Upper lobe of left lung (tissue), 6 donors: Measurements from ENCODE around the gene RGS8. TPM values are rescaled to one million over a fixed set of nuclear protein-coding genes. Genes with fewer than 3 reads are reported as not detected.
A peak's percentile ranks its signal among the peaks of the same experiment; 100 is the strongest.

Experiments used
- ATAC-seq, 2 donors: fragments of 200-7000 bp; cut with Tn5 transposase; one replicate each; pipeline ENCODE4 v1.9.1; 2022; ENCODE audit warnings: mild to moderate bottlenecking in 2 of 2, moderate library complexity in 2 of 2; ENCODE audit not compliant: low FRiP score in 2 of 2
- DNase-seq, 2 donors: peaks; one replicate each; pipeline ENCODE4 v3.0.0-alpha.2; 2019 to 2020
- H3K27ac ChIP-seq, 4 donors: fragments of 200-600 bp; sonication (generic); one replicate each; pipeline ENCODE4 v1.5.1; 2016 to 2019
- H3K27me3 ChIP-seq, 4 donors: fragments of 200-600 bp; sonication (generic); one replicate each; pipeline ENCODE4 v1.5.1; 2017 to 2019
- H3K36me3 ChIP-seq, 4 donors: fragments of 200-600 bp; sonication (generic); one replicate each; pipeline ENCODE4 v1.5.1; 2016 to 2019
- H3K4me1 ChIP-seq, 4 donors: fragments of 200-600 bp; sonication (generic); one replicate each; pipeline ENCODE4 v1.5.1; 2018 to 2019
- H3K4me3 ChIP-seq, 4 donors: fragments of 200-600 bp; sonication (generic); one replicate each; pipeline ENCODE4 v1.5.1; 2017 to 2019; ENCODE audit warnings: mild to moderate bottlenecking in 2 of 4, moderate library complexity in 1 of 4
- H3K9me3 ChIP-seq, 4 donors: fragments of 200-600 bp; sonication (generic); one replicate each; pipeline ENCODE4 v1.5.1; 2018 to 2019
- EP300 ChIP-seq, 4 donors: sonication (generic); formaldehyde crosslinking; IDR thresholded peaks; one replicate each; pipeline ENCODE4 v1.5.1; 2017; ENCODE audit warnings: antibody characterized with exemption in 4 of 4, control low read depth in 2 of 4
- POLR2A ChIP-seq, 4 donors: fragments of 450-650 bp; IDR thresholded peaks; one replicate each; pipeline ENCODE4 v1.5.1; 2016 to 2017; ENCODE audit warnings: antibody characterized with exemption in 4 of 4, mild to moderate bottlenecking in 2 of 4
- POLR2AphosphoS5 ChIP-seq, 2 donors: sonication (generic); formaldehyde crosslinking; IDR thresholded peaks; one replicate each; pipeline ENCODE4 v1.5.1; 2017; ENCODE audit warnings: antibody characterized with exemption in 2 of 2
- WGBS, 2 donors: methylation state at CpG; one replicate each; pipeline ENCODE4 v1.1.5; 2017 to 2018; 5-methylcytosine and 5-hydroxymethylcytosine counted together
- total RNA-seq, 6 donors: library from RNA; depleted of rRNA in 4 of 6; stranded (reverse); fragments of >200 nt in 4 of 6; gene quantifications; one replicate each; pipeline versions ENCODE4 v1.1.0 to v1.2.1, GENCODE V29; 2016 to 2021
- TF ChIP-seq, protein P1 (sequence below), 6 experiments: fragments of 450-650 bp in 4 of 6; fragments of 200-600 bp in 2 of 6; sonication (generic) in 2 of 6; IDR thresholded peaks; one replicate each; pipeline ENCODE4 v1.5.1; 2016 to 2019; ENCODE audit warnings: antibody characterized with exemption in 6 of 6
- donor health status: DM: no; HTN: no; CAD: no; lungs with moderate emphysema.
- donor health status: DM: no; HTN: yes; CAD: no; lungs with severe emphysema.

Gene RGS8
- total RNA-seq, 6 donors from 2014 or later = 0.20 TPM; not detected in 5

DNA sequence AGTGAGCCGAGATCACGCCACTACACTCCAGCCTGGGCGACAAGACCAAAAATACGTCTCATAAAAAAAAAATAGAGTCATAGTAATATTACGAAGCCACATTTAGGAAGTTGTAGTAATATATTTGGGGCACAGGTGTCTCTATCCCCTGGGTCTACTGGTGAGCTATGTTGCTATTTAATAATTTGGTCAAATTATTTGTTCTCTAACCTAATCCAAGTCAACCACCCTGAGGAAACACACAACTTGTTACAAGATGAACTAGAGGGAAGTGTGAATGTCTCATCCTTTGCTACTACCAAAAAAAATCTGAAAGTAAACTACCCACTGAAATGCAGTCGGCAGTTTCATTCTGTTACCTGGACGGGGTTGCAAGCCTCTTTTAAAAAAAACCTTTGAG is 35.3 kb downstream of the RGS8 start:
- H3K4me3 ChIP-seq = no peak overlapping the region
- no peaks in the 10 kb centered on the region for H3K36me3 ChIP-seq
- 91 to 93% methylated on average over 7 of the region's 7 CpGs for WGBS, 2 donors
- H3K27ac ChIP-seq = no peak overlapping the region
- H3K27me3 ChIP-seq = no peaks in the 10 kb centered on the region
- TF ChIP-seq POLR2A (IDR thresholded peaks at IDR 0.05) (no peak), EP300 (IDR thresholded peaks at IDR 0.05) (no peak), POLR2AphosphoS5 (IDR thresholded peaks at IDR 0.05) (no peak)
- TF ChIP-seq, protein P1, sequence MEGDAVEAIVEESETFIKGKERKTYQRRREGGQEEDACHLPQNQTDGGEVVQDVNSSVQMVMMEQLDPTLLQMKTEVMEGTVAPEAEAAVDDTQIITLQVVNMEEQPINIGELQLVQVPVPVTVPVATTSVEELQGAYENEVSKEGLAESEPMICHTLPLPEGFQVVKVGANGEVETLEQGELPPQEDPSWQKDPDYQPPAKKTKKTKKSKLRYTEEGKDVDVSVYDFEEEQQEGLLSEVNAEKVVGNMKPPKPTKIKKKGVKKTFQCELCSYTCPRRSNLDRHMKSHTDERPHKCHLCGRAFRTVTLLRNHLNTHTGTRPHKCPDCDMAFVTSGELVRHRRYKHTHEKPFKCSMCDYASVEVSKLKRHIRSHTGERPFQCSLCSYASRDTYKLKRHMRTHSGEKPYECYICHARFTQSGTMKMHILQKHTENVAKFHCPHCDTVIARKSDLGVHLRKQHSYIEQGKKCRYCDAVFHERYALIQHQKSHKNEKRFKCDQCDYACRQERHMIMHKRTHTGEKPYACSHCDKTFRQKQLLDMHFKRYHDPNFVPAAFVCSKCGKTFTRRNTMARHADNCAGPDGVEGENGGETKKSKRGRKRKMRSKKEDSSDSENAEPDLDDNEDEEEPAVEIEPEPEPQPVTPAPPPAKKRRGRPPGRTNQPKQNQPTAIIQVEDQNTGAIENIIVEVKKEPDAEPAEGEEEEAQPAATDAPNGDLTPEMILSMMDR (IDR thresholded peaks at IDR 0.05) = no peak
- no peaks in the 10 kb centered on the region for H3K9me3 ChIP-seq
- ATAC-seq = no peak
- no peak for DNase-seq
- H3K4me1 ChIP-seq = no peaks in the 10 kb centered on the region

DNA sequence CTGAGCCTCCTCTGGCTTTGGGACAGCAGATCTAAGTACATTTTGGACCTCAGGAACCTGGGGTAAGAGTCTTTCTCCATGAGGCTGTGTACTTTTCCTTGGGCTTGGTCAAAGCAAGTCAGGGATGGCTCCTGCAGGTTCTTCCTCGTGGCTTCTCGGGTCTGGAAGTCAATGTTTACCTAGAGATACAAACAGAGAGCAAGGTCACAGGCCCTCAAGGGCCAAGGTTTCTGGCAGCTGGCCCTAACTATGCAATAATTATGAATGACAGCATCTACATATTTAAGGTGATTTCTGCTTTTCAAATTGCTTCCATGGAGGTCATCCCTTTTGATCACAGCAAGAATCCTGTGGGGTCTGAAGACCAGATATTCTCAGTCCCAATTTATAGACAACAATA is 37.6 kb downstream of the RGS8 start:
- Histone ChIP-seq H3K36me3 (no peaks in the 10 kb centered on the region), H3K27ac (no peak overlapping the region), H3K27me3 (no peaks in the 10 kb centered on the region), H3K4me1 (no peaks in the 10 kb centered on the region), H3K9me3 (no peaks in the 10 kb centered on the region), H3K4me3 (no peak overlapping the region)
- DNase-seq (no peak), ATAC-seq (no peak)
- WGBS, 2 donors = 19 to 42% methylated on average over 2 of the region's 2 CpGs
- no peak for TF ChIP-seq EP300 (IDR thresholded peaks at IDR 0.05)
- no peak for TF ChIP-seq POLR2A (IDR thresholded peaks at IDR 0.05)
- TF ChIP-seq, protein P1 (IDR thresholded peaks at IDR 0.05) = no peak
- TF ChIP-seq POLR2AphosphoS5 (IDR thresholded peaks at IDR 0.05) = no peak

DNA sequence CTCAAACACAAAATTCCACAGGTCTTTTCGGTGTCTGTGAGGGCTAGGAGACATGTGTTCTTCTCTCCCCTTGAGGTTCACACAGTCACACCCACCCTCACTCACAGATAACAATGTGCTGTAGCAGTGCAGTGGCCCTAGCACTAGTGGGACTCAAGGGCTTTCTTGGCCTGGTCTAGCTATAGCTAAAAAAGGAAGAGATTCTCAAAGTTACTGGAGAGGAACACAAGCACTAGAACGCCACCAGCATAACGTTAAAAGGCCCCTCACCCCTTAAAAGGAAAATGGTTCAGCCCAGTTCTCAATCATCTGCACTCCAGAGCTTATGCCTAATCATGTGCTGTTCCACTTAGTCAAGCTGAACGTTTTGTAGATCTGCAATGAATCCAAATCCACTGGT is 39.5 kb downstream of the RGS8 start:
- no peak for TF ChIP-seq POLR2AphosphoS5 (IDR thresholded peaks at IDR 0.05)
- TF ChIP-seq EP300 (IDR thresholded peaks at IDR 0.05) = no peak
- TF ChIP-seq POLR2A (IDR thresholded peaks at IDR 0.05) = no peak
- TF ChIP-seq, protein P1 (IDR thresholded peaks at IDR 0.05) = no peak
- H3K27me3 ChIP-seq = no peaks in the 10 kb centered on the region
- WGBS, 2 donors = 59 to 62% methylated on average over 4 of the region's 4 CpGs
- DNase-seq (peak in 1 of 2 donors; percentile 27), ATAC-seq (no peak)
- no peak overlapping the region for H3K4me3 ChIP-seq
- H3K27ac ChIP-seq = no peak overlapping the region
- H3K4me1 ChIP-seq = no peaks in the 10 kb centered on the region
- no peaks in the 10 kb centered on the region for H3K36me3 ChIP-seq
- no peaks in the 10 kb centered on the region for H3K9me3 ChIP-seq

DNA sequence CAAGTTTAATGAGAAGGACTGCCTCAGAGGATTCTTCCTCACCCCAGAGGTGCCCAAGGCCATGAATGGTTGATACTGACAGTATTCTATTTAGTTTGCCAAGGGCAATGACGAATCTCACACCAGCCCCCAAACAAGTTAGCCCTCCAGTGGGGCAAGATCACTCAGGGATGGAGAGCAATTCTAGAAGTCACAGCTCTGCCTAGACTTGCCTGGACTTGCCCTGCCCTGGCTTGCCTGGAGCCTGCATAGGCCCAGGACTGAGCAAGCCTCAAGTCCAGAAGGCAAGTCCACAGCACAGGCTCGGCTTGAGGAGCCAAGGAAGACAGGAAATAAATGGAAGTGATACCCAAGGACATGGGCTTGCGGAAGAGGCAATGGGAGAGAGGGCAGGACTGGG is 40.7 kb downstream of the RGS8 start:
- ATAC-seq (no peak), DNase-seq (no peak)
- 86 to 88% methylated on average over 2 to 3 of the region's 3 CpGs for WGBS, 2 donors

DNA sequence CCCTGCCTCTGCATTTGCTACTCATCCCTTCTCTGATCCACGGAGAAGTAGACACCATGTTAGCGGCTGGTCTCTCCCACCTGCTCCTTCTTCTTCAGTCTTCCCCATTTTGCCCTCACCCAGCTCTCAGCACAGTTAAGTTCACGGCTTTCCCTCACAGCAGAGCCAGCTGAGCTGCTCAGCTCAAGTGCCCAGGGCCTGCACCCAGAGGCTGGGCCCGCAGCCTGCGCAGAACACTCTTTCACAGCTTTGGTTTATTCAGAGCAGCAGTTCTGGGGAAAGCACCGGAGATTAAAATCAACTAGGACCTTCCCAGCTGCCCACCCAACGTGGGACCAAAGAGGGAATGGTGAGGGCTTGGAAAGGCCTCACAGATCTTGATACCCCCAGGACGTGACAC is 41.9 kb downstream of the RGS8 start:
- no peak for TF ChIP-seq POLR2A (IDR thresholded peaks at IDR 0.05)
- no peak for TF ChIP-seq POLR2AphosphoS5 (IDR thresholded peaks at IDR 0.05)
- TF ChIP-seq EP300 (IDR thresholded peaks at IDR 0.05) = no peak
- TF ChIP-seq, protein P1 (IDR thresholded peaks at IDR 0.05) = no peak
- Histone ChIP-seq H3K4me1 (no peaks in the 10 kb centered on the region), H3K27me3 (no peaks in the 10 kb centered on the region), H3K9me3 (no peaks in the 10 kb centered on the region), H3K27ac (no peak overlapping the region), H3K36me3 (no peaks in the 10 kb centered on the region), H3K4me3 (no peak overlapping the region)
- 89 to 95% methylated on average over 8 of the region's 8 CpGs for WGBS, 2 donors
- ATAC-seq (no peak), DNase-seq (peak in 1 of 2 donors; percentile 27)

More for the DNA sequence above, 40.7 kb downstream of the RGS8 start:
- Histone ChIP-seq H3K4me1 (no peaks in the 10 kb centered on the region), H3K9me3 (no peaks in the 10 kb centered on the region), H3K27ac (no peak overlapping the region), H3K36me3 (no peaks in the 10 kb centered on the region), H3K4me3 (no peak overlapping the region), H3K27me3 (no peaks in the 10 kb centered on the region)
- no peak for TF ChIP-seq EP300 (IDR thresholded peaks at IDR 0.05)
- TF ChIP-seq POLR2A (IDR thresholded peaks at IDR 0.05) = no peak
- TF ChIP-seq, protein P1 (IDR thresholded peaks at IDR 0.05) = no peak
- TF ChIP-seq POLR2AphosphoS5 (IDR thresholded peaks at IDR 0.05) = no peak
